Measurements from ENCODE around the gene GPI.

Gene GPI

DNA sequence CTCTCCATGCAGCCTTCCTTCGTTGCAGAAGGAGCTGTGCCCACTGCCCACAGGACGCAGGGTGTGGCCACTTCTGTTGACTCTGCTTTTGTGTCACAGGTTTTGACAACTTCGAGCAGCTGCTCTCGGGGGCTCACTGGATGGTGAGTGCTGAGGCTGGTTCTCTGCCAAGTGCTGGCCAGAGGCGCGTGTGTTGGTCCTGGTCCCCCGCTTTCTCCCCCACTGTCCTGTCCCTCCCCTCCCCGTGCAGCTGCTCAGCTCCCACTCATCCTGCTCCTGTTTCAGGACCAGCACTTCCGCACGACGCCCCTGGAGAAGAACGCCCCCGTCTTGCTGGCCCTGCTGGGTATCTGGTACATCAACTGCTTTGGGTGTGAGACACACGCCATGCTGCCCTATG lies 28.6 kb downstream of the GPI start:
- no peak for TF ChIP-seq EGR1 (IDR thresholded peaks at IDR 0.05)
- TF ChIP-seq, protein P1, sequence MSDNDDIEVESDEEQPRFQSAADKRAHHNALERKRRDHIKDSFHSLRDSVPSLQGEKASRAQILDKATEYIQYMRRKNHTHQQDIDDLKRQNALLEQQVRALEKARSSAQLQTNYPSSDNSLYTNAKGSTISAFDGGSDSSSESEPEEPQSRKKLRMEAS (IDR thresholded peaks at IDR 0.05), result no peak
- TF ChIP-seq, protein P2, sequence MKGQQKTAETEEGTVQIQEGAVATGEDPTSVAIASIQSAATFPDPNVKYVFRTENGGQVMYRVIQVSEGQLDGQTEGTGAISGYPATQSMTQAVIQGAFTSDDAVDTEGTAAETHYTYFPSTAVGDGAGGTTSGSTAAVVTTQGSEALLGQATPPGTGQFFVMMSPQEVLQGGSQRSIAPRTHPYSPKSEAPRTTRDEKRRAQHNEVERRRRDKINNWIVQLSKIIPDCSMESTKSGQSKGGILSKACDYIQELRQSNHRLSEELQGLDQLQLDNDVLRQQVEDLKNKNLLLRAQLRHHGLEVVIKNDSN (IDR thresholded peaks at IDR 0.05), result no peak
- no peak for TF ChIP-seq TAF1 (IDR thresholded peaks at IDR 0.05; ENCODE audit: low read depth)
- no peak for TF ChIP-seq NFIC (IDR thresholded peaks at IDR 0.05)
- TF ChIP-seq RAD21 (IDR thresholded peaks at IDR 0.05; ENCODE audit: low read depth), result no peak
- no peak for TF ChIP-seq CREB1 (IDR thresholded peaks at IDR 0.05; ENCODE audit: low read depth)
- TF ChIP-seq TCF12 (IDR thresholded peaks at IDR 0.05; ENCODE audit: low read depth), result no peak
- TF ChIP-seq TEAD4 (IDR thresholded peaks at IDR 0.05), result no peak
- no peak for TF ChIP-seq CEBPB (IDR thresholded peaks at IDR 0.05)
- no peak for TF ChIP-seq YY1 (IDR thresholded peaks at IDR 0.05; ENCODE audit: low read depth)
- TF ChIP-seq, protein P3, sequence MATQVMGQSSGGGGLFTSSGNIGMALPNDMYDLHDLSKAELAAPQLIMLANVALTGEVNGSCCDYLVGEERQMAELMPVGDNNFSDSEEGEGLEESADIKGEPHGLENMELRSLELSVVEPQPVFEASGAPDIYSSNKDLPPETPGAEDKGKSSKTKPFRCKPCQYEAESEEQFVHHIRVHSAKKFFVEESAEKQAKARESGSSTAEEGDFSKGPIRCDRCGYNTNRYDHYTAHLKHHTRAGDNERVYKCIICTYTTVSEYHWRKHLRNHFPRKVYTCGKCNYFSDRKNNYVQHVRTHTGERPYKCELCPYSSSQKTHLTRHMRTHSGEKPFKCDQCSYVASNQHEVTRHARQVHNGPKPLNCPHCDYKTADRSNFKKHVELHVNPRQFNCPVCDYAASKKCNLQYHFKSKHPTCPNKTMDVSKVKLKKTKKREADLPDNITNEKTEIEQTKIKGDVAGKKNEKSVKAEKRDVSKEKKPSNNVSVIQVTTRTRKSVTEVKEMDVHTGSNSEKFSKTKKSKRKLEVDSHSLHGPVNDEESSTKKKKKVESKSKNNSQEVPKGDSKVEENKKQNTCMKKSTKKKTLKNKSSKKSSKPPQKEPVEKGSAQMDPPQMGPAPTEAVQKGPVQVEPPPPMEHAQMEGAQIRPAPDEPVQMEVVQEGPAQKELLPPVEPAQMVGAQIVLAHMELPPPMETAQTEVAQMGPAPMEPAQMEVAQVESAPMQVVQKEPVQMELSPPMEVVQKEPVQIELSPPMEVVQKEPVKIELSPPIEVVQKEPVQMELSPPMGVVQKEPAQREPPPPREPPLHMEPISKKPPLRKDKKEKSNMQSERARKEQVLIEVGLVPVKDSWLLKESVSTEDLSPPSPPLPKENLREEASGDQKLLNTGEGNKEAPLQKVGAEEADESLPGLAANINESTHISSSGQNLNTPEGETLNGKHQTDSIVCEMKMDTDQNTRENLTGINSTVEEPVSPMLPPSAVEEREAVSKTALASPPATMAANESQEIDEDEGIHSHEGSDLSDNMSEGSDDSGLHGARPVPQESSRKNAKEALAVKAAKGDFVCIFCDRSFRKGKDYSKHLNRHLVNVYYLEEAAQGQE (IDR thresholded peaks at IDR 0.05; ENCODE audit: low read depth), result no peak
- TF ChIP-seq FOXM1 (IDR thresholded peaks at IDR 0.05; ENCODE audit: borderline replicate concordance, low read depth), result no peak

DNA sequence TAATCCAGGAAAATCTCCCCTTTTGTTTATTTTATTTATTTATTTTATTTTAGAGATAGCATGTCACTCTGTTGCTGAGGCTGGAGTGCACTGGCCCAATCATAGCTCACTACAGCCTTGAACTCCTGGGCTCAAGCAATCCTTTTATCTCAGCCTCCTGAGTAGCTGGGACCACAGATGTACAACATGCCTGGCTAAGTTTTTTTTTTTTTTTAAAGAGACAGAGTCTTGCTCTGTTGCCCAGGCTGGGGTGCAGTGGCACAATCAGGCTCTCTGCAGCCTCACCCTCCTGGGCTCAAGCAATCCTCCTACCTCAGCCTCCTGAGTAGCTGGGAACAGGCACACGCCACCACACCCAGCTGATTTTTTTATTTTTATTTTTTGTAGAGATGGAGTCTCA lies 32.9 kb downstream of the GPI start:
- TF ChIP-seq EGR1 (IDR thresholded peaks at IDR 0.05), result no peak
- TF ChIP-seq TCF12 (IDR thresholded peaks at IDR 0.05; ENCODE audit: low read depth), result no peak

DNA sequence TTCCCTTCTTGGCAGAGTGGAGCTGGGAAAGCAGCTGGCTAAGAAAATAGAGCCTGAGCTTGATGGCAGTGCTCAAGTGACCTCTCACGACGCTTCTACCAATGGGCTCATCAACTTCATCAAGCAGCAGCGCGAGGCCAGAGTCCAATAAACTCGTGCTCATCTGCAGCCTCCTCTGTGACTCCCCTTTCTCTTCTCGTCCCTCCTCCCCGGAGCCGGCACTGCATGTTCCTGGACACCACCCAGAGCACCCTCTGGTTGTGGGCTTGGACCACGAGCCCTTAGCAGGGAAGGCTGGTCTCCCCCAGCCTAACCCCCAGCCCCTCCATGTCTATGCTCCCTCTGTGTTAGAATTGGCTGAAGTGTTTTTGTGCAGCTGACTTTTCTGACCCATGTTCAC lies 34.9 kb downstream of the GPI start:
- TF ChIP-seq NFIC (IDR thresholded peaks at IDR 0.05) (no peak), FOXM1 (IDR thresholded peaks at IDR 0.05; ENCODE audit: borderline replicate concordance, low read depth) (no peak)

DNA sequence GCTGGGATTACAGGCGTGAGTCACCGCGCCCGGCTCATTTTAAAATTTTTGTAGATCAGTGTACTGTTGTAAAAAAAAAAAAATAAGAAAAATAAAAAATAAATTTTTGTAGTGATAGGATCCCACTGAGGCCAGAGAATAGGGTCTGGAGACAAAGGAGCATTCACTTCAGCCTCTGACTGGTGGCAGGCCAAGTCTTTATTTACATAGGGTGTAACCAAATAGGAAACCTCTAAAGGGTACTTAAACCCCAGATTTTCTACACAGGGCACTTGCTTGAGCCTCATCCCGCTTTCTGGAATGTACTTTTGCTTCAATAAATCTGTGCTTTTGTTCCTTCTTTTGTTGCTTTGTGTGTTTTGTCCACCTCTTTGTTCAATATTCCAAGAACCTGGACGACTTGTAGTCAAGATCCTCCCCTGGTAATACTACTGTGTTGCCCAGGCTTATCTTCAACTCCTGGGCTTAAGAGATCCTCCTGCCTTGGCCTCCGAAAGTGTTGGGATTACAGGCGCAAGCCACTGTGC lies 37.1 kb downstream of the GPI start:
- TF ChIP-seq NFIC (IDR thresholded peaks at IDR 0.05) (no peak), EGR1 (IDR thresholded peaks at IDR 0.05) (no peak), CREB1 (IDR thresholded peaks at IDR 0.05; ENCODE audit: low read depth) (no peak), TAF1 (IDR thresholded peaks at IDR 0.05; ENCODE audit: low read depth) (no peak), ZBTB7A (IDR thresholded peaks at IDR 0.05; ENCODE audit: low read depth) (no peak), CEBPB (IDR thresholded peaks at IDR 0.05) (no peak)
- TF ChIP-seq, protein P3 (IDR thresholded peaks at IDR 0.05; ENCODE audit: low read depth), result no peak
- TF ChIP-seq, protein P1 (IDR thresholded peaks at IDR 0.05), result no peak

DNA sequence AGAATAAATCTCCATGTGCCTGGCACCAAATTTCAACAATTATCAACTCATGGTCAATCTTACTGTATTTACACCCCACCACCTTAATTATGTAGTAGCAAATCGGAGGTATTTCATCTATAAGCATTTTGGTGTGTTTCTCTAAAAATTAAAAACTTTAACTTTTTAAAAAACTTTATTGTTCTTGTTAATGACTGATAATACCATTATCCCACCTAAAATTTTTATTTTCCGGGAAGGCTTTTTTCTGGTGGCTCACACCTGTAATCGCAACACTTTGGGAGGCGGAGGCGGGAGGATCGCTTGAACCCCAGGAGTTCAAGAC lies 38.8 kb downstream of the GPI start:
- TF ChIP-seq, protein P2 (IDR thresholded peaks at IDR 0.05), result no peak
- no peak for TF ChIP-seq EGR1 (IDR thresholded peaks at IDR 0.05)
- TF ChIP-seq, protein P1 (IDR thresholded peaks at IDR 0.05), result no peak
- no peak for TF ChIP-seq TEAD4 (IDR thresholded peaks at IDR 0.05)
- TF ChIP-seq CREB1 (IDR thresholded peaks at IDR 0.05; ENCODE audit: low read depth), result no peak
- no peak for TF ChIP-seq TAF1 (IDR thresholded peaks at IDR 0.05; ENCODE audit: low read depth)
- no peak for TF ChIP-seq RAD21 (IDR thresholded peaks at IDR 0.05; ENCODE audit: low read depth)
- no peak for TF ChIP-seq EP300 (IDR thresholded peaks at IDR 0.05; ENCODE audit: borderline replicate concordance)
- TF ChIP-seq CEBPB (IDR thresholded peaks at IDR 0.05), result no peak
- no peak for TF ChIP-seq NFIC (IDR thresholded peaks at IDR 0.05)
- no peak for TF ChIP-seq ZBTB7A (IDR thresholded peaks at IDR 0.05; ENCODE audit: low read depth)

DNA sequence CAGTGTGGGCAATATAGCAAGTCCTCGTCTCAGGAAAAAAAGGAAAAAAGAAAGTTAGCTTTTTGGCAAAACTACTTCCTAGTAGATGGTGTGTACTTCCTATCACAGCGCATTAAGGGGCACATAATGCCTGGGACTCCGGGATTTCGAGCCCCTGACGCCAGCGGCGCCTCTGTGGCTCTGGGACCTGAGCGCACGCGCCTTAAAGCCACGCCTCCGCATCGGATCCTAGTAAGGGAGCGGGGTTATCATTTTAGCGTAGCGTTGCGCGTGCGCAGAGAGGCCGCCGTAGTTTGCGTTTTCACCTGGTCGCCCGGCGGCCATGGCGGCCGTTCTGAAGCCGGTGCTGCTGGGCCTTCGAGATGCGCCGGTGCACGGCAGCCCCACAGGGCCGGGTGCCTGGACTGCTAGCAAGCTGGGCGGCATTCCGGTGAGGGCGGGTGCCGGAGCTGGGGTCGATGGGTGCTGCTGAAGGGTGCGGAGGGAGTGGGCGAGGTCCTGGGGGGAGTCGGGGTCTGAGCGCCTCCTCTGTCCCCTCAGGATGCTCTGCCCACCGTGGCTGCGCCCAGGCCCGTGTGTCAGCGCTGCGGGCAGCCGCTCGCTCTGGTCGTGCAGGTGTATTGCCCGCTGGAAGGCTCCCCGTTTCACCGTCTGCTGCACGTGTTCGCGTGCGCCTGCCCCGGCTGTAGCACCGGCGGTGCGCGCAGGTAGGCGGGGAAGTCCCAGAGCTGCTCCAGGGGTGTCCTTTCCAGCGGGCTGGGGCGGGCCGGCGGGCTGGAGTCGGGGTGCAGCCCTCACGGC lies 39.3 kb downstream of the GPI start, which contains the start of gene PDCD2L:
TSS of gene PDCD2L (plus strand) at position 291 of the 801 bp plus-strand sequence. CDS start at position 323, 32 bp downstream.
- TF ChIP-seq TAF1 (IDR thresholded peaks at IDR 0.05; ENCODE audit: low read depth), result peak; percentile 66
- TF ChIP-seq TCF12 (IDR thresholded peaks at IDR 0.05; ENCODE audit: low read depth), result 0 out of 2 replicates have a peak, but pooled peaks have one; percentile 6
- TF ChIP-seq, protein P2 (IDR thresholded peaks at IDR 0.05), result peak; percentile 50; the same call in 1 of the 2 replicates
- TF ChIP-seq, protein P1 (IDR thresholded peaks at IDR 0.05), result peak; percentile 91
- TF ChIP-seq YY1 (IDR thresholded peaks at IDR 0.05; ENCODE audit: low read depth), result peak; percentile 93
- no peak for TF ChIP-seq TEAD4 (IDR thresholded peaks at IDR 0.05)
- peak; percentile 51; the same call in 1 of the 2 replicates for TF ChIP-seq EGR1 (IDR thresholded peaks at IDR 0.05)
- no peak for TF ChIP-seq CREB1 (IDR thresholded peaks at IDR 0.05; ENCODE audit: low read depth)
